ENCODE data around the gene KIF2C.
"Not testable (repeated sequence)": the region's sequence is repeated elsewhere in the genome, so short reads cannot be mapped to it uniquely, and the experiment has no call there.

The KIF2C gene

DNA sequence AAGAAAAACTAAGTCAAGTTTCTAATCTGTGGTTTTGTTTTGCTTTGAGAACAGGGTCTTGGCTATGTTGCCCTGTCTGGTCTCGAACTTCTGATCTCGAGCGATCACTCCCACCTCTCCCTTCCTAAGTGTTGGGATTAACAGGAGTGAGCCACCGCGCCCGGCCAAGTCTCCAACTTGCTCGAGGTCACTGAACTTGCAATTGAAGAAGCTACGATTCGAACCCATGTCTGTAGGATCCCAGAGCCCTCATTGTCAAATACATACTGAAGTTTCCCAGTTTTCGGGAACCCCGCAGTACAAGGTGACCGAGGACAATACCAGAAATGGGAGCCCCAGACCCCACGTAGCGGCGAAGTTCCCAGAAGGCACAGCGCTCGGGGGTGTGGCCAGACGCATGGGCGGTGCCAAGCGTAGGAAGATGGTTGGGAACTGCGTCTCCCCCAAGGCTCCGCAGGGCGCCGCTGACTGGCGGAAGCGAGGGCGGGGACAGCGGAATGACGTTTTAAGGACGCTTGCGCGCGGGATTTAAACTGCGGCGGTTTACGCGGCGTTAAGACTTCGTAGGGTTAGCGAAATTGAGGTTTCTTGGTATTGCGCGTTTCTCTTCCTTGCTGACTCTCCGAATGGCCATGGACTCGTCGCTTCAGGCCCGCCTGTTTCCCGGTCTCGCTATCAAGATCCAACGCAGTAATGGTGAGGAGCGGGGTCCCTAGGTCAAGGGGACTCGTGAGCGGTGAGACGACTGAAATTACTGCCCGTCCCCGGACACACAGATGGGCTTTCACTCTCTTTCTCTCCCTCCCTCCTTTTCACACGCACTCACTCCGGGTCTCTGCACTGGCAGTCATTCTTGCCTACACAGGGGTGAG is at the start of gene KIF2C:
TSS of gene KIF2C (plus strand) at position 531 of the 872 bp plus-strand sequence. CDS start at position 627, 96 bp downstream.
- peak; percentile 96 to 97 for DNase-seq

GRCh38 chr1:44693159-44693558 is 46.5 kb upstream of the KIF2C start:
- DNase-seq = no peak

GRCh38 chr1:44693900-44694299 is 45.7 kb upstream of the KIF2C start:
- no peak for DNase-seq

DNA sequence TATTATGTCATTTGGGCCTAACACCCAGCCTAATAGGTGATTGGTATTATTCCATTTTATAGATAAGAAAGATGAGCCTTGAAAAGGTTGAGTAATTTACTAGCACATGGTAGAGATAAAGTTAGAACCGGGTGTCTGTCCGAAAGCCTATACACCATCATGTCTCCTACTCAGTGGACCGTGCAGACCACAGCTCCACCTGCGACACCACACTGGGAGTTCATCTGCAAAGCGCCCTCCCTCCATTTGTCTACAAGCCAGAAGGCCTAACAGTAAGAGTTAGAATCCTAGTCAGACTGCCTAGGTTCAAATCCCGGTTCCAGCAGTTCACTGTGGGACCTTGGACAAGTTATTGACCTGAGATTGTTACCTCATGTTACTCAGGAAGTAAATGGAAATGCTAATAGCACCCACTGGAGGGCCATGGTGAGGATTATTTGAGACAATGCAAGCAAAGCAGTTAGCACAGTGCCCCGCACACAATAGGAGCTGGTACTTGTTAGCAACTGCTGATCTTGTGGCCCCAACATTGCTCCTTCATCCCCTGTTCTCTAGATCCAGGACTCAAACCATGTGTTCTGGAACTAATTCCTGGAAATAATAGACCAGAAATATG is 44.7 kb upstream of the KIF2C start:
- no peak for DNase-seq

GRCh38 chr1:44695671-44696070 is 44.0 kb upstream of the KIF2C start:
- DNase-seq = no peak

GRCh38 chr1:44696101-44696500 is 43.5 kb upstream of the KIF2C start:
- DNase-seq = no peak

DNA sequence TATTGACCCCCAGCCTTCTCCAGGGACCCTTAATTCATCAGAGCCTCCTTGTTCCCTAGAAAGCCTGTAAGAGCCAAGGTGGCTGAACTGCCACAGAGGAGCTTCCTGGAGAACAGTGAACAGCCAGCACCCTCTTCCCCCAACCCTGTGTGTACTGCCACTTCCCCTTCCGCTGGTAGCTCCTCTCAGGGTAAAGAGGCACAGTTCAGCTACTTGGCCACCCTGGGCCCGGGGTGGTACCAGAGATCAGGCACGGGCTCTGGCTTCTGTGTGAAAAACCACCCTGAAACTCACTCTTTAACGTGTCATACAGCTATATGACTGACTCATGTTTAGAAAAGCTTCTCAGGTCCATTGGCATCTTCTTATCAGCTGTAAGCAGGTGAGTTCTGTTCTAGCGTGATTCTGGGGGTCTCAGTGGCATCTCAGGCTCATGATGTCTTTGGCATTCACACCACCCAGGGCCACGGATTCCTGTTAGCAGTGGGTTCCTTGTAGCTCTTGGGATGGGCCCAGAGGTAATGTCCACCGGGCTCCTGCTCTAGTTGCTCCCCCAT is 42.8 kb upstream of the KIF2C start:
- DNase-seq = peak; percentile 35 to 46

DNA sequence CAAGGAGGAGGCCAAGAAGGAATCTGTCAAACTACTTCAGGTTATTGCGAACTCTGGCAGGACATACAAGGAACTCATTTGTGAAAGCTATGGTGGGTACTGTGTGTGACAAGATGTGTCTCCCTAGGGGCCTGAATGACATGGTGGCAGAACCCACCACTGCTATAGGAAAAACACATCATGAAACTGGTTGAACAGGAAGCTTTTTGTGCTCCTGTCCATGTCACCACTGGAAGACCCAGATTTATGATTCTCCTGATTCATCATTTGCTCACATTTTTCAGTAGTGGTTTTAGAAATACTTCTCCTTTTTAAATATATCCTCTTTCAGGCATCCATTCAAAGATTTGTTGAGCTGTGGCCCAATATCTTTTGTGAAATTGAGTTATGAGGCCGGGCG is 41.5 kb upstream of the KIF2C start:
- no peak for DNase-seq

GRCh38 chr1:44699375-44699774 is 40.3 kb upstream of the KIF2C start:
- DNase-seq = not testable (repeated sequence)

DNA sequence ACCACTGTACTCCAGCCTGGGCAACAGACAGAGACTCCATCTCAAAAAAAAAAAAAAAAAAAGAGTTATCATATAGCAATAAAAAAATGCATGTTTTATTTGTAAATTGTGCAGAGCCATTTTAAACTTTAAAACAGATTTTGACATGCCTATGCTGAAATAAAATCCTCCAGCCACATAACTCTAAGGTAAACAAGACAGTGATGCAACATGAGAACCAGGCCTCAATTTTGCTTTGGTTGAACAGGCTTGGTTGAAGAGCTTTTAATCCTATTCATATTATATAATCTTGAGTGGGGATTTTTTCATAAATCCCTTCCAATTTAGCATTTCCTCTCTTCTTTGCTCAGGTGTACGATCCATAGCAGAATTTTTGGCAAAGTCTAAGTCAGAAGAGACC is 39.1 kb upstream of the KIF2C start:
- DNase-seq = no peak

GRCh38 chr1:44701141-44701573 is 38.5 kb upstream of the KIF2C start:
- DNase-seq = no peak

DNA sequence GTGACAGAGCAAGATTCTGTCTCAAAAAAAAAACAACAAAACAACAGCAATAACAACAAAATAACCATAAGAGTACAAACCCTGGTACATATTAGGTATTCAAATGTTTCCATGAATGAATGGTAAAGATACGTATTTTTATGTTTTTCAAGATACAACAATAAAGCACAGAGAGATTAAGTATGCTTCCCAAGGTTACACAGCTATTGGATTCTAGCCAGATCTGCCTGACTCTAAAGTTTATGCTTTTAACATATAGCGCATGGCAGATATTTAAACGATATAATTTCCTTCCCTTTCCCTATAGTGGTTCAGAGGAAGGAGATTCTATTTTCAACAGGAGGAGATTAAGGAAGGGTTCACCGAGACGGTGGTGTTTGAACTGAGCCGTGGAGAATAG is 34.2 kb upstream of the KIF2C start:
- no peak for DNase-seq

GRCh38 chr1:44705938-44706337 is 33.7 kb upstream of the KIF2C start:
- no peak for DNase-seq

- DNase-seq = no peak
Measured at GRCh38 chr1:44707112-44707881, 32.3 kb upstream of the KIF2C start.

- peak; percentile 34 to 67 for DNase-seq
Measured at GRCh38 chr1:44707959-44708831, 31.4 kb upstream of the KIF2C start.

- DNase-seq = no peak
Measured at GRCh38 chr1:44713321-44713781, 26.3 kb upstream of the KIF2C start.

GRCh38 chr1:44714532-44714931 is 25.1 kb upstream of the KIF2C start:
- DNase-seq = no peak

DNA sequence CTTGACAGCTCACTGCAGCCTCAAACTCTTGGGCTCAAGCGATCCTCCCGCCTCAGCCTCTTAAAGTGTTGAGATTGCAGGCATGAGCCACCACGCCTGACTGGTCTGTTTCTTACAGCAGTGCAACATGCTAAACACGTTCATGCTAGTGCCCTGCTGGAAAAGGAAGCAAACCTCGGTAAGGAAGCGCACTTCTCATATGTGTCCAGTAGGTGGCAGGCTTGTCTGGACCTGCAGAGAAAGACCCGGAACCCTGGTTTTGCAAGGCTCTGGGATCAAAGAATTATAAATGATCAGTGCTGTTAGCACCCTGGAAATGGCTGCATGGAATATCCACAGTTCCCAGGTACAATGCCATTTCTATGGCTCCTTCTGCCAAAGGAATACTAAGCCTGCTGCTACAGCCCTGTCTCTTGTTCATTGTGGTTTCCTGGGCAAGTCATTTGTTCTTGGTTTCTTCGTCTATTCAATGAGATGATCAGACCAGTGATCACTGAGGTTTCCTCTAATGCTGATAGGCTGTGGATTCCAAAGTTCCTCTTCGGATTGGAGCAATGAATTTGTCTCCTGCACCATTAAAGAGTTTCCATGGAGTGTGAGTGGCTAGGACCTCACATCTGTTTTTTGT is 24.6 kb upstream of the KIF2C start:
- peak; percentile 78 to 81 for DNase-seq

GRCh38 chr1:44717156-44717555 is 22.5 kb upstream of the KIF2C start:
- DNase-seq = no peak

GRCh38 chr1:44717653-44718052 is 22.0 kb upstream of the KIF2C start:
- DNase-seq = no peak

- DNase-seq = no peak
Measured at GRCh38 chr1:44718091-44718490, 21.5 kb upstream of the KIF2C start.

GRCh38 chr1:44719318-44719717 is 20.3 kb upstream of the KIF2C start:
- DNase-seq = no peak
